SU-DHL-6 (cell line): ENCODE results near the gene CDSN.
A peak's percentile ranks its signal among the peaks of the same experiment; 100 is the strongest.

Source experiments
- H2AFZ ChIP-seq: fragments of 200-600 bp; sonication (generic); 2 replicates; pipeline ENCODE4 v1.6.1; 2014; ENCODE audit warnings: low read depth, mild to moderate bottlenecking, moderate library complexity, mixed read lengths, antibody characterized with exemption, low read length; ENCODE audit not compliant: severe bottlenecking
- H3F3A ChIP-seq: fragments of 200-600 bp; shearing (Covaris generic); 2 replicates; pipeline ENCODE4 v1.6.0; 2016; ENCODE audit warnings: antibody characterized with exemption, mild to moderate bottlenecking; ENCODE audit not compliant: insufficient read depth
- H3K27ac ChIP-seq: fragments of 200-600 bp; sonication (generic); 2 replicates; pipeline ENCODE4 v1.5.1; 2016; ENCODE audit warnings: low read depth, mild to moderate bottlenecking, low read length, moderate library complexity, mixed read lengths
- H3K27me3 ChIP-seq: fragments of 200-600 bp; sonication (generic), shearing (Covaris generic); 2 replicates; pipeline ENCODE4 v1.6.0; 2014; ENCODE audit warnings: mild to moderate bottlenecking, low read length
- H3K36me3 ChIP-seq: fragments of 200-600 bp; sonication (generic); 2 replicates; pipeline ENCODE4 v1.6.1; 2014; ENCODE audit warnings: mild to moderate bottlenecking, low read length, mixed read lengths
- H3K4me2 ChIP-seq: fragments of 300-600, 200-600 bp; shearing (Covaris generic), sonication (generic); 2 replicates; pipeline ENCODE4 v1.6.0; 2014; ENCODE audit warnings: low read length, low read depth, mild to moderate bottlenecking; ENCODE audit not compliant: poor library complexity, severe bottlenecking
- H3K4me3 ChIP-seq: fragments of 200-600 bp; sonication (generic); 2 replicates; pipeline ENCODE4 v1.5.1; 2014; ENCODE audit warnings: antibody characterized with exemption, low read length, mild to moderate bottlenecking, mixed read lengths; ENCODE audit not compliant: insufficient read depth, poor library complexity, severe bottlenecking
- H3K79me2 ChIP-seq: fragments of 200-600 bp; sonication (generic); 2 replicates; pipeline ENCODE4 v1.6.1; 2014; ENCODE audit warnings: mild to moderate bottlenecking, low read length, moderate library complexity; ENCODE audit not compliant: insufficient read depth
- H3K9ac ChIP-seq: fragments of 200-600 bp; sonication (generic); 2 replicates; pipeline ENCODE4 v1.7.0; 2014; ENCODE audit warnings: mild to moderate bottlenecking, low read length
- H3K9me2 ChIP-seq: fragments of 200-600 bp; sonication (generic); replicated peaks from 2 replicates; pipeline ENCODE4 v1.6.1; 2014; ENCODE audit warnings: low read length; ENCODE audit not compliant: insufficient read depth
- H3K9me3 ChIP-seq: fragments of 200-600 bp; sonication (generic); 2 replicates; pipeline ENCODE4 v1.6.1; 2014; ENCODE audit warnings: low read length, mixed read lengths; ENCODE audit not compliant: insufficient read depth
- H4K20me1 ChIP-seq: fragments of 200-600 bp; sonication (generic); 2 replicates; pipeline ENCODE4 v1.6.1; 2014; ENCODE audit warnings: low read depth, mild to moderate bottlenecking, antibody characterized with exemption, low read length, moderate library complexity, mixed read lengths
- CTCF ChIP-seq: fragments of 200-600 bp; sonication (generic); IDR thresholded peaks from one replicate; pipeline ENCODE4 v1.5.1; 2017; ENCODE audit warnings: antibody characterized with exemption, mild to moderate bottlenecking, low read length, moderate library complexity; ENCODE audit not compliant: insufficient read depth, poor library complexity, severe bottlenecking
- EZH2phosphoT487 ChIP-seq: fragments of 200-600 bp; sonication (generic), shearing (Covaris generic); conservative IDR thresholded peaks from 2 replicates; pipeline ENCODE4 v1.6.1; 2018; ENCODE audit warnings: mild to moderate bottlenecking, antibody characterized with exemption, low read length, moderate library complexity, mixed read lengths

Gene CDSN

GRCh38 chr6:31087494-31088089, 32.7 kb downstream of the CDSN start:
- H3K4me2 ChIP-seq: no peak overlapping the region
- no peak for TF ChIP-seq EZH2phosphoT487
- TF ChIP-seq CTCF: peak; percentile 95
- no peak overlapping the region for H3K4me3 ChIP-seq
- no peak overlapping the region for H2AFZ ChIP-seq
- H4K20me1 ChIP-seq: no peaks in the 10 kb centered on the region
- no peak overlapping the region for H3K27ac ChIP-seq
- no peaks in the 10 kb centered on the region for H3K9me3 ChIP-seq
- no peaks in the 10 kb centered on the region for H3K79me2 ChIP-seq
- H3K9me2 ChIP-seq: no peaks in the 10 kb centered on the region
- no peaks in the 10 kb centered on the region for H3F3A ChIP-seq
- no peaks in the 10 kb centered on the region for H3K27me3 ChIP-seq
- H3K36me3 ChIP-seq: no peaks in the 10 kb centered on the region
- no peak overlapping the region for H3K9ac ChIP-seq

- Histone ChIP-seq H3K27ac (no peak overlapping the region), H2AFZ (no peak overlapping the region), H3K27me3 (no peaks in the 10 kb centered on the region), H3K4me2 (no peak overlapping the region), H3K9me2 (no peaks in the 10 kb centered on the region), H3K36me3 (no peaks in the 10 kb centered on the region), H3K79me2 (no peaks in the 10 kb centered on the region), H3F3A (no peaks in the 10 kb centered on the region), H3K9ac (no peak overlapping the region), H3K9me3 (no peaks in the 10 kb centered on the region), H4K20me1 (no peaks in the 10 kb centered on the region), H3K4me3 (no peak overlapping the region)
- TF ChIP-seq CTCF: no peak
- no peak for TF ChIP-seq EZH2phosphoT487
Measured at GRCh38 chr6:31086788-31087440, 33.3 kb downstream of the CDSN start.

- Histone ChIP-seq H3K4me2 (no peak overlapping the region), H2AFZ (no peak overlapping the region), H3F3A (no peaks in the 10 kb centered on the region), H3K9me3 (no peaks in the 10 kb centered on the region), H3K4me3 (no peak overlapping the region), H3K79me2 (no peaks in the 10 kb centered on the region), H4K20me1 (no peaks in the 10 kb centered on the region), H3K9me2 (no peaks in the 10 kb centered on the region), H3K27me3 (no peaks in the 10 kb centered on the region), H3K36me3 (no peaks in the 10 kb centered on the region), H3K27ac (no peak overlapping the region), H3K9ac (no peak overlapping the region)
- TF ChIP-seq EZH2phosphoT487 (no peak), CTCF (peak; percentile 15)
Measured at GRCh38 chr6:31083742-31084354, 36.4 kb downstream of the CDSN start.
